Left lobe of liver (tissue), 2 donors: ENCODE measurements around the gene STAMBP. TPM values are rescaled to one million over a fixed set of nuclear protein-coding genes. Genes with fewer than 3 reads are reported as not detected.
"Not testable (repeated sequence)": the region's sequence is repeated elsewhere in the genome, so short reads cannot be mapped to it uniquely, and the experiment has no call there.

Source experiments
- ATAC-seq: fragments of 200-7000 bp; cut with Tn5 transposase; one replicate; pipeline ENCODE4 v1.9.1; 2020; ENCODE audit warnings: mild to moderate bottlenecking, moderate library complexity
- DNase-seq: peaks from one replicate; pipeline ENCODE4 v3.0.0-alpha.2; 2020; ENCODE audit warnings: low spot score
- total RNA-seq: library from RNA; stranded (reverse); gene quantifications from one replicate; pipeline ENCODE4 v1.2.1, GENCODE V29; 2021
- donor health status: DM: no; HTN: no; CAD: no; lungs with moderate emphysema.
- donor health status: DM: no; HTN: yes; CAD: no.

Gene STAMBP
- 13.3 TPM for total RNA-seq

DNA sequence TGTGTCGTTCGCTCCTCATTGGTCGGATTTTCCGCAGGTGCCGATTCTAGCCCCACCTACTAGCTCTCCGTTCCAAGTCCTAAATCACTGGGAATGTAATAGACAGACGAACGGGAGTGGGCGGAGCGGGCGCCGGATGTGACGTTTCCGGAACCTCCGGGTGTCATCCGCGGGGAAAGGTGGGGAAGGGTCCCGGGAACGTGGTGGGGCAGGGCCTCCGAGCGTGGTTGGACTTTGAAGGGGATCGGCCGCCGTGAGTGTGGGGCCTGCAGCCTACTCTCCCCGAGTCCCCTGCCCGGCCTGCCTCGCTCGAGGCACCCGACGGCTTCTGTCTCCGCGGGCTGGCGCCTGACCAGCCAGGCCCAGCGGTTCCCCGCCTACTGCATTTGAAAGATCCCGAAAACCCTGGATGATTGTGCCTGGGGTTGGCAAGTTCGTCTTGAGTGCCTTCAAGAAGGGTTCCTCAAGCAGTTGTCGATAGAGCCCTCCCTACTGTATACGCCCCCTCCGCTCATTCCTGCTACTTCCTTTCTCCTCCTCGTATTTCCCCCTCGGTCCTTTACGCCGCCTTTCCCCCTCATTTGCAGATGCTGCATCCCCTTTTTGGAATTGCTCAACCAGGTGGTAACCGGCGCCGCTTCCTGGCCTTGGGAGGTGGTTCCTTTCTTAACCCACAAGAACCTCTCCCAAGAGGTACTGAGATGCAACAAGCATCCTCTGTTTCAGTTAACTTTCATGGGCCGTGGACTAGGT is at the start of gene STAMBP:
STAMBP (plus strand) TSS at position 144 of the 753 bp plus-strand sequence. CDS start 1,896 bp downstream, outside the sequence.
- DNase-seq (peak; percentile 96), ATAC-seq (peak; percentile 99)

DNA sequence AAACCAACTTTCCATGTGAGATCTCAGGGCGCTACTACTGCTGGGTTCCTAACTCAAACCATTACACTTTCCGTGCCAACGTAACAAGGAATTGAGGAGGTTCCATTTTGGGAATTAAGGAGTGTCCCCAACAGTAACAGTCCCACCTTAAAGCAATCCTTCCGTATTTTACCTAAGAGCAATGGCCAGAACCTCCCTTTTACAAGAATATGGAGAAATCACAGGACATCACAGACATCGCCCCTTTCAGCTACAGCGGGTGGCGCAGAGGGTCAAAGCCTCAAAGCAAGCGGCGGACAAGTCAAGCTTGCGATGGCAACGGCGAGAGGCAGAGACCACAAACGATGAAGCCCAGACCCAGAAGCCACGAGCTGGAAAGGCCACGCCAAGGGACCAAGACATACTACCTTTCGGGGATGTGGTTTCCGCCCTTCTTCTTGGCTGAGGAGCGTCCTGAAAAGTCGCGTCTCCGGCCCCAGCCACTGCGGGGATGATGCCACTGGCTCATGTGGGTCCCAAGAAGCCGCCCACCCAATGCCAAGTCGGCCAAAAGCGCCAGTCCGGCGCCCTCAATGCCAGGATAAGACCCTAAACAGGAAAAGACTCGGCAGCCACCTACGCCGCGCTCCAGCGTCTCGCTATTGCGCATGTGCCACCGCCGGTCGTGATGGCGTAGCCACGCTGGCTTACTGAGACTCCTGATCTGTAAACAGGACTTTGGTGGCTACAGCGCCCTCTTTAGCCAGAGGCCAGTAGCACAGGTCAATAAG is 49.1 kb upstream of the STAMBP start, which contains the start of gene DUSP11:
DUSP11 (minus strand) TSS at position 637 of the 770 bp plus-strand sequence; CDS start at position 508, 129 bp downstream.
- peak; percentile 100 for ATAC-seq
- DNase-seq, result peak; percentile 95

DNA sequence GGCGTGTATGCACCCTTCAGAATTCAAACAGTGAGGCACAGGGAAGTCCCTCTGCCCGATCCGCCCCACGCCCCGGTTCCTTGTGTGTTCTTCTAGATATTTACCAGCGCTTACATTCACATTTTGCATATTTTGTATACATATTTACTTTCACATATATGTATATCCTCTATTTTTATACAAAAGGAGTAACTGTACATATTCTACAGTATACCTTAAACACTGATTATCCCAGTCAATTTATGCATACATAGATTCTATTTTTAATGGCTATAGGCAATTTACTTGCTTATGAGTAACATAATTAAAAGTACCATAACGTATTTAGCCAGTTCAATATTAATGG is 48.6 kb upstream of the STAMBP start:
- no peak for DNase-seq
- no peak for ATAC-seq

DNA sequence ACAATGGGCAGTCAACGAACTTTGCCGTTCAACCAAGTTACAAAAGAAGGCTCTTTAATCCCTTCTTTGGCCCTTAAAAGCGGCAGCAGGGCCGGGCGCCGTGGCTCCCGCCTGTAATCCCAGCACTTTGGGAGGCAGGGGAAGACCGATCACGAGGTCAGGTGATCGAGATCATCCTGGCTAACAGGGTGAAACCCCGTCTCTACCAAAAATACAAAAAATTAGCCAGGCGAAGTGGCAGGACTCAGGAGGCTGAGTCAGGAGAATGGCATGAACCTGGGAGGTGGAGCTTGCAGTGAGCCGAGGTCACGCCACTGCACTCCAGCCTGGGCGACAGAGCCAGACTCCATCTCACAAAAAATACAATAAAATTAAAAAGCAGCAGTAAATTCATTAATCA is 45.4 kb upstream of the STAMBP start:
- DNase-seq, ATAC-seq: not testable (repeated sequence)

DNA sequence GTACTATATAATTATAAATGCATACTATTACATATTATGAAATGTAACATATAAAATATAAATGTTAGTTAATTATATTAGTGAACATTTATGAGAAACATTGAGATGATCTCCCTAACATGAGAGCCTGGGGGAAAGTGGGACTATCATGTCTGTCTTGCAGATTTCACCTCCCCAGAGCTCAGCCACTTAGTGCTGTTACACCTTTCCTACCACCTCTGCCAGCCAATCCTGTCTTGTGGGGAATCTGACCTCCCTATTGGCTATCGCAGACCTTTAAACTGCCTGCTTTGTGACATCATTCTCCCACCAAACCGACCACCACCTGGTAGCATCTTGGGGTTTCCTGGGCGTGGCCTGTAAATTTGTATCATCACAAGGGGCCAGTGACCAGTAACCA is 44.9 kb upstream of the STAMBP start, which contains the start of gene C2orf78:
C2orf78 (plus strand) TSS at position 301 of the 400 bp plus-strand sequence. CDS start 127 bp downstream, outside the sequence.
- ATAC-seq, result not testable (repeated sequence)

DNA sequence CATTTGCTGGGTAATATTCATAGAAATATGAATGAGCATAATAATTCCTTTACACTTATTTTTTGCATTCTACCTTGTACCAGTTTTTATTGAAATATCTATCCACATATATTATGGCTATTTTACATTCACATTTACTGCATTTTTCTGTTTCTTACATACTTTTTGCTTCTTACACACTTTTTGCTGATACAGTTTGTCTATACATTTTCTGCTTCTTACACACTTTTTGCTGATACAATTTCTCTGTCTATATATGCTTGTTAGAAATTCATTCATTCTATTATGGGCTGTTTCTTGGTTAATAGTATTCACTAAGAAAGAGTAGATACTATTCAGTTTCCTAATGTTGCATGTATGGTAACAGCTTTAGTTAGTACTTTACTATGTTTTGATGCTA is 16.9 kb upstream of the STAMBP start:
- ATAC-seq, result no peak
- DNase-seq, result no peak

More for the DNA sequence above, 44.9 kb upstream of the STAMBP start, which contains the start of gene C2orf78:
- not testable (repeated sequence) for DNase-seq

DNA sequence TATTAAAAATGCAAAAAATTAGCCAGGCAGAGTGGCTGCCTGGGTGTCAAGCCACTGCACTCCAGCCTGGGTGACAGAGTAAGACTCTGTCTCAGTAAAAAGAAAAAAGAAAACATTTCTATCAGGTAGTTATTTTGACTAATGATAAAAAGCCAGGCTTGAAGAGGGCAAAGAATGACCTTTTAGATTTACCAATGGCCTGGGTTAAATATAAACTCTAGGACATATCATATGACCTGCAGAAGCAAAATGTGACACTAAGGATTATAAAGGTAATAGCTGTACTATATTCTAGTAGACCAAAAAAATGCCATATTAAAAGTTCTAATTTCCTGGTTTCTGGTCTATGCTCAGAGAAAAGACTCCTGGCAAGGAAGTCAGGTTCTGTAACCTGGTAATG is 16.1 kb upstream of the STAMBP start:
- peak; percentile 94 for ATAC-seq

DNA sequence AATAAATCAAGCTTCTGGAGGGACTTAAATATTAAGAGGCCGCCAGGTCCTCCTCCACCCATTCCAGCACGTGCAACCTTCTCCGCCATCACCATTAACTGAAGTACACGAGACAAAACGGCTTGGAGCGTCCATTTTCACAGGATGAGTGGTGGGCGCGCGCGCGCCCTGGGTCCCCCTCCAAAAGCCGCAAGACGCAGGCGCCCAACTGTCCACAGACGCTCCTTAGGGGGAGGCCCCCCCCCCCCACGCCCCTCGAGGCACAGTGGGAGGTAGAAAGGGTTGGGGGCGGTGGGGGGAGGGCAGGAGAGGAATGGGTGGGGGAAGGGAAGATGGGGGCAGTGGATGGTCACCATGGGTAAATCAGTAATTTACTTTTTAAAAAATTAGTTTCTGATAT is 10.5 kb upstream of the STAMBP start:
- DNase-seq, result no peak
- no peak for ATAC-seq

More for the DNA sequence above, 16.1 kb upstream of the STAMBP start:
- DNase-seq, result no peak

DNA sequence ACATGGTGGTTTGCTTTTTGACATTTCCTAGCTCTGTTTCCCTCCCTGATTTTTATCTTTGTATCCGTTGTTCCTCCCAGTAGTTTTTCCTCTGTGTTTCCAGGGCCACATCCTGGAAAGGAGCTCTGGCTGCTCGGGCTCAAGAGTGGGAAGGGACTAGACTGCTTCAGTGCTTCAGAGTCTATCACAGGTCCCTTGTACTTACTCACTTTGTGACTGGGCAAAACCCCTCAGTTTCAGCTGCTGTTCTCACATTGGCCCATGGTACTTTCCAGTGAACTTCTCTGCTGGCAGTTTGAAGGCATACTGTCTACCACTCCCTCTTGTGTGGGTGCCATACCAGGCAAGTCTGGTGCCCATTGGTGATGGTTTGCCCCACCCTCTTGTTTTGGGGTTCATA is 7.5 kb upstream of the STAMBP start:
- ATAC-seq (no peak), DNase-seq (no peak)

DNA sequence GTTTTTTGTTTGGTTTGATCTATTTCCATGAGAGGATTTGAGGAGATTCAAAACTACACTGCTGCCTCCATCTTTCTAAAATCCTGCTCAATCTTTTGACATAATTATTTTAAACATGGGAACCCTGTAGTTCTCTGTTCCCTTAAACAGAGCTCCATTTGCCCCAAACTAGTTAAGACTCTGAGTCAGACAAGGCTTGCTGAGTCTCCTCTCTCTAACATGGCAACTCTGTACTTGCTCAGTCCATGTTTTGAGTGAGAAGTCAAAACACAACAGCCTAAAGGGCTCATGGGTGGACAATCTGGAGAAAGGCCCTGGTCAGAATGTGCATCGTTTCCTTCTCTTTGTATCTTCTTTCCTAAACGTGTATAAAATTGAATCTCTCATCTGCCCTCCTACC is 7.1 kb upstream of the STAMBP start:
- ATAC-seq (no peak), DNase-seq (no peak)

DNA sequence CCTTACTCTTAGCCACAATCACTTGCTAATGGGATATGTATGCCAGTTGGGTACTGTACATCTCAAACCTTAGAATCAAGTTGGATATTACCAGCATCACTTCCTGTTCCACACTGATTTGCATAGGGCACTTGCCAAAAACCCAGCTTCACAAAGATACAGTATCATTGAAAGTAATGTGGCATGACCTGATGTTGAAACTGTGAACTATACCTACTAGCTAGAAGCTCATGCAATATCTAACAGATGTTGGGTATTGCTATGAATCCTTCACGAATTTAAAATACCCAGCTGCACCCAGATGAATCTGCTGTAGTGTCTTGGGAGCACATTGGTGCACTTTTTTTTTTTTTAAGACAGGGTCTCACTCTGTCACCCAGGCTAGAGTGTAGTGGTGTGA is 6.5 kb upstream of the STAMBP start:
- ATAC-seq, result no peak

DNA sequence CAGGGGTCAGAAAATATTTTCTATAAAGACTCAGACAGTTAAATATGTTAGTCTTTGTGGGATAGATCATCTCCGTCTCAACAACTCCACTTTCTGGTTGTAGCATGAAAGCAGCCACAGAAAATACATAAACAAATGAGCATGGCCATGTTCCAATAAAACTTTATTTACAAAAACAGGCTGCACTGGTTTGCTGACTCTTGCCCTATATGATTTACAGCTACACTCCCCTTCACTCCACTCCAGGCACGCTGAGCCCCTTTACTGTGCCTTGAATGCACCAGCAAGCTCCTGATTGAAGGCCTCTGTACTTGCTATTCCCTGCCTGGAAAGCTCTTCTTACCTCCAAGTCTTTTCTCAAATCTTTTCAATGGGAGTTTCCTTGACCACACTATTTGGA is 5.8 kb upstream of the STAMBP start:
- DNase-seq (no peak), ATAC-seq (no peak)

More for the DNA sequence above, 6.5 kb upstream of the STAMBP start:
- no peak for DNase-seq

DNA sequence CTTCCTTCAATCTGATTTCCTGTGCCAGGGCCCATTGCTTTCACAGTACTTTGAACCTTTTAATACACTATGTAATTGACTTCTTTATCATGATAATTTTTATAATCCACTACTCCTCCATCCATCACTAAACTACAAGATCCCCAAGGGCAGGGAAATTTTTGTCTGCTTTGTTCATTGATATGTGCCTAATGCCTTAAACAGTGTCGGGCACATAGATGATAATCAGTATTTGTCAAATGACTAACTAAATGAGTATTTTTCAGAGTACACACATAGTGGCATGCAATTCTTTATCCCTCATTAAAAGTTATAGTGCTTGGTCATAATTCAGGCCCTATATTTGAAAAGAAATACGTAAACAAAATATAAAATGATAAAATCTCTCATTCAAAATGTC is 5.3 kb upstream of the STAMBP start:
- ATAC-seq (no peak), DNase-seq (no peak)

DNA sequence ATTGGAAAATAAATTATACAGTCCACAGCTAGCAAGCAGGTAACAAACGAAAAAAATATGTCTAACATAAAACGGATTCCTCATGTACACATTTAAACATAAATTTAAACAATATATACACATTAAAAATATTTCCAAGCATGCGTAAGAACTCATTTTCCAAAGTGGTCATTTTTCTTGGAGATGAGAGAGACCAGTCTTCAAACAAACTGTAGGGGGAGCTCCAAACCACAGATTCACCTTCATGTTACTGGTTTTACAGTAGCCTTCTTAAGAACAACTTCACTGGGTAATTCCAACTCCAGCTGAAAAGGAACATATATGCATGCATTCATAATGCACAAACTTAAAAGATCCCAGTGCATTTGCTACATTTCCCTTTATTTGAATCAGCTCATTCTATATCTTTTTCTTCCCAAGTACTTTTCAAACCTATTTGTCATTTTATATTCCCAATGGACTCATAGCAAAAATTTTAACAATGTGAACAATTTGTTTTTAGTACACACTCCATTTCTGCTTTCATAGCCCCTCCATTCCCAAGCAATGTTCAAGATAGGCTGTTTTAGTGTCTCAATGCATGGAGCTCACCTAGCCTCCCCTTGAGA is 4.7 kb upstream of the STAMBP start:
- no peak for DNase-seq
- peak; percentile 55 for ATAC-seq

DNA sequence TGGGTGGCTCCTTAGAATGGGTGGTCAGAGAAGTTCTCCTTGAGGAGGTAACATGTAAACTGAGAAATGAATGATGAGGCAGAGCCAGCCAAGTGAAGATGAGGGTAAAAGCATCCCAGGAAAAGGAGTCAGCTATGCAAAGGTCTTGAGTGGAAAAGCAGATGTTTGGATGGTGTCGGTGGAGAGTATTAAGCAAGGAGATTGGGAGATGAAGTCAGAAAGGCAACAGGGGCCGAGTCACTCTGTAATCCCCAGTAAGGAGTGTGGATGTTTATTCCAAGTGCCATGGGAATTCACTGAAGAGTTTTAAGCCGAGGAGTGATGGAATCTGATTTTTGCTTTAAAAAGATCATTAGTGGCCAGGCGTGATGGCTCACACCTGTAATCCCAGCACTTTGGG is 3.4 kb upstream of the STAMBP start:
- DNase-seq (no peak), ATAC-seq (no peak)

DNA sequence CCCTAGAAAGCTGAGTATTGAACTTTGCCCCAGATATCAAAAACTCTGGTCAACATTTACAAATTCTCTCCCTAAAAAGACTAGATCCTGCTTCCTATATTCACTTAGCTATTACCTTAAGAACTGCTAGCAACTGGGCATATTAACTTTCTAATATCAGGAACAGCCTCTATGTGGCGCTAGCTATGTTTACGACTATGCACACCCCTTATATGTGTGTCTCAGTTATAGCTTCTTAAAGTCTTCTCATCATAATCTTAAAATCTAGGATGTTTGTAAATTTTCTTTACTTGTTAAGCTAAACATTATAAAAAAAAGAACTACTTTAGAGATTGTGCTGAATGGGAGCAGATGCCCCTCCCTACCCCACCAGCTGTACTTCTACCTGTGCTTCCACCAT is 1.7 kb upstream of the STAMBP start:
- ATAC-seq (no peak), DNase-seq (no peak)

DNA sequence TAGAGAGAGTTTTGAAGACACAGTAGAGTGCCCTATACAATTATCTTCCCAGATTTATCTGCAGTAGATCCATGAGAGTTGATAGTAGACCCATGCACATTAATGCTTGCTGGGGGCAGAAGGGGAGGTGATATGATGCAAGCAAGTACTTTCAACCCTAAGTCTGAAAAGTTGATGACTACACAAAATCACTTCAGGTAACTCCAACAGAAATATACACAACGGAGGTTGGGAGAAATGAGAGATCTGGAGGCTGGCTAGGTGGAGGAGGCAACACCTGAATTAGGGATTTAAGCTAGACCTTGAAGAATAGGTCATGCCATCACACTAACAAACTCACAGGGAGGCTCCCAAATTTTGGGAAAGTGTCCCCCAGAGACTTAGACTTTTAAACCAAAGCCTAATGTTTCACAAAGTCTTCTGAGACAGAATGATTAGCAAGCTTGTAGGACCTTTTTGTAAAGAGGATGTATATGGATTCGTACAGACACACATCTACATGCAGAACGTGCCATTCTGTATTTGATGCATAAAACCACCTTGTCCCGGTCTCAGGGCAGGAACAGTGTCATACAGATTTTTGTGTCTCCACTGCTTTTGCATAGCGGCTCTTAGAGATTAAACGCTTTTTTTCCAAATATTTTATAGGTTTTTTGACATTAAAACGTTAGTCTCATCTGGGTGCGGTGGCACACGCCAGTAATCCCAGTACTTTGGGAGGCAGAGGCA is 937 bp upstream of the STAMBP start:
- DNase-seq (no peak), ATAC-seq (no peak)

DNA sequence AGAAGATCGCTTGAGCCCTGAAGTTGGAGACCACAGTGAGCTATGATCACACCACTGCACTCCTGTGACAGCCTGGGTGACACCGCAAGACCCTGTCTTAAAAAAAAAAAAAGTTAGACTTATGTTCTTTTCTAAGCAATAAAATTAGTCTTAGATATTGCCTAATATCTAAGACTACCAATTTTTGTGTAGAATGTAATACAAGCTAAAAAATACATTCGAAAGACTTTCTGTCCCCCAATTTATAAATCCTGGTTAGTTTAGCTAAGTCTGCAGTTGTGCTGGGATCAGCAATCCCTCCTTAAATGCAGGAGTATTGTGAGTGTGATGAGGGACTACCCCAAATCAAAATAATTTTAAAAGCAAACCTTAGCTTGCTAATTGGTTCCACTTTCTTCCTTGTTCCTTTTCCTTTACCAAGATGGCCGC is 358 bp upstream of the STAMBP start:
- ATAC-seq (no peak), DNase-seq (no peak)

DNA sequence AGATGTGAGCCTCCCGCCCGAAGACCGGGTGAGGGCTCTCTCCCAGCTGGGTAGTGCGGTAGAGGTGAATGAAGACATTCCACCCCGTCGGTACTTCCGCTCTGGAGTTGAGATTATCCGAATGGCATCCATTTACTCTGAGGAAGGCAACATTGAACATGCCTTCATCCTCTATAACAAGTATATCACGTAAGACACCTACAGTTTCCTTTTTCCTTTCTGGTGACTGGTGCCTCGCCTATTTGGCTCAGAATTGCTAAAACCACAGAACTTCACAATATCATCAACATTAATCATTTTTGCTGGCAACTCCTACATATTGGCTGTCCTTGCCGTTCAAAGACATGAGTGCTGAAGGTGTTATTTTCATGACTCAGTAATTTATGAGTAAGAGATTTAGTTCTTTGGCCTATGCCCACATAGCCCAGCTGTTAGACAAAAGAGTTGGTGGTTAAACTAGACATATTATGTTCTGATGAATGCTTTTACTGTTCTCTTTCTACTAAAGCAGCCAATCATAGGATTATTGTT is 2.2 kb downstream of the STAMBP start:
- ATAC-seq (no peak), DNase-seq (no peak)

DNA sequence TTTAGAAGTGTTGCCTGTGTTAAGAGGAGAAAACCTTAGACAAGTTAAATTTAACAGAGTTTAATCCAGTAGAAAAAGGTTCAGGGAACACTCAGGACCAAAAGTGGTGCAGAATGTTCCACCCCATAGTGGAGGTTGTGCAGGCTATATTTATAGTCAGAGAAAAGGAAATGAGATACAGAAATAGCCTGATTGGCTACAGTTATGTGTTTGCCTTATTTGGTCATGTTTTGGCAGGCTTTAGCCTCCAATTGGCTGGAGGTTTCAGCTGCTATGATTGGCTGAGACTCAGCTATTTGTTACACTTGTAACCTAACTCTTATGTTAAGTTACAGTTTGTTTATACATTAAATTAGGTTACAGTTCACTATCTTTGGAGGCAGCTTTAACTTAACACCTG is 4.2 kb downstream of the STAMBP start:
- ATAC-seq, result no peak

More for the DNA sequence above, 4.2 kb downstream of the STAMBP start:
- DNase-seq, result no peak
